PC-9 (cell line): ENCODE results near the gene UBXN4. TPM values are rescaled to one million over a fixed set of nuclear protein-coding genes. Genes with fewer than 3 reads are reported as not detected.

Experiments
- BruUV-seq: library from RNA; stranded (reverse); fragments of 400-500 nt; replicated peaks from 2 replicates; lab custom pipeline; 2021; lab: Mats Ljungman, UMichigan
- CTCF ChIA-PET: fragments of 300-600 bp; sonication (Branson Sonifier 250); formaldehyde crosslinking; loops from one replicate; lab custom pipeline; 2022; ENCODE audit warnings: antibody characterized with exemption; lab: Charles Lee
- POLR2A ChIA-PET: fragments of 300-600 bp; sonication (Branson Sonifier 250); formaldehyde crosslinking; loops from one replicate; lab custom pipeline; 2022; ENCODE audit warnings: antibody characterized with exemption; ENCODE audit not compliant: unreplicated experiment; lab: Charles Lee
- DNase-seq, 2 experiments: peaks; one replicate each; pipeline versions ENCODE4 v3.0.0 to v3.0.0-alpha.2; 2015 to 2022; ENCODE audit warnings: mixed read lengths in 1 of 2
- H2AFZ ChIP-seq: fragments of 200-600 bp; sonication (generic); 2 replicates; pipeline ENCODE4 v1.8.1; 2017; ENCODE audit warnings: antibody characterized with exemption
- H3F3A ChIP-seq: fragments of 200-600 bp; sonication (generic); 2 replicates; pipeline ENCODE4 v1.8.1; 2017; ENCODE audit warnings: antibody characterized with exemption, mild to moderate bottlenecking, low read depth; ENCODE audit not compliant: insufficient read depth
- H3K27ac ChIP-seq: fragments of 200-600 bp; sonication (generic); 2 replicates; pipeline ENCODE4 v1.6.1; 2016; ENCODE audit warnings: mixed run types
- H3K27me3 ChIP-seq: fragments of 200-600 bp; sonication (generic); 2 replicates; pipeline ENCODE4 v1.6.1; 2016; ENCODE audit warnings: low read depth, mixed run types; ENCODE audit not compliant: insufficient read depth
- H3K36me3 ChIP-seq: fragments of 200-600 bp; sonication (generic); 2 replicates; pipeline ENCODE4 v1.6.1; 2016; ENCODE audit warnings: low read depth, mixed run types
- H3K4me1 ChIP-seq: fragments of 200-600 bp; sonication (generic); replicated peaks from 2 replicates; pipeline ENCODE4 v1.6.1; 2016; ENCODE audit warnings: mixed run types; ENCODE audit not compliant: insufficient read depth
- H3K4me2 ChIP-seq: fragments of 200-600 bp; sonication (generic); 2 replicates; pipeline ENCODE4 v1.6.1; 2017; ENCODE audit warnings: mixed run types
- H3K4me3 ChIP-seq: fragments of 200-600 bp; sonication (generic); 2 replicates; pipeline ENCODE4 v1.6.1; 2016; ENCODE audit warnings: mixed run types
- H3K79me2 ChIP-seq: fragments of 200-600 bp; sonication (generic); 2 replicates; pipeline ENCODE4 v1.6.1; 2017; ENCODE audit warnings: low read depth, mixed run types
- H3K9me2 ChIP-seq: fragments of 200-600 bp; sonication (generic); 2 replicates; pipeline ENCODE4 v1.8.1; 2017; ENCODE audit warnings: mild to moderate bottlenecking; ENCODE audit not compliant: insufficient read depth
- H3K9me3 ChIP-seq: fragments of 200-600 bp; sonication (generic); 2 replicates; pipeline ENCODE4 v1.8.1; 2016; ENCODE audit warnings: low read depth; ENCODE audit not compliant: insufficient read depth
- H4K20me1 ChIP-seq: fragments of 200-600 bp; sonication (generic); 2 replicates; pipeline ENCODE4 v1.8.1; 2017; ENCODE audit not compliant: insufficient read depth
- CTCF ChIP-seq: fragments of 200-600 bp; sonication (generic); conservative IDR thresholded peaks from 2 replicates; pipeline ENCODE4 v1.6.1; 2017; ENCODE audit warnings: mixed run types, antibody characterized with exemption, mild to moderate bottlenecking, moderate library complexity
- EZH2 ChIP-seq: fragments of 200-600 bp; sonication (generic); IDR thresholded peaks from 2 replicates; pipeline ENCODE4 v1.8.0; 2017; ENCODE audit warnings: antibody characterized with exemption, low read depth
- intact Hi-C: fragments of 100-400 bp; cut with micrococcal nuclease; formaldehyde crosslinking; loops from one replicate; pipeline ENCODE4 v1.10.0; 2022; ENCODE audit not compliant: unreplicated experiment
- total RNA-seq: library from RNA; stranded (reverse); gene quantifications from 2 replicates; pipeline ENCODE4 v1.2.3, GENCODE V29; 2021

The UBXN4 gene
- total RNA-seq, 1 experiment from 2014 or later, result 95.0 TPM

DNA sequence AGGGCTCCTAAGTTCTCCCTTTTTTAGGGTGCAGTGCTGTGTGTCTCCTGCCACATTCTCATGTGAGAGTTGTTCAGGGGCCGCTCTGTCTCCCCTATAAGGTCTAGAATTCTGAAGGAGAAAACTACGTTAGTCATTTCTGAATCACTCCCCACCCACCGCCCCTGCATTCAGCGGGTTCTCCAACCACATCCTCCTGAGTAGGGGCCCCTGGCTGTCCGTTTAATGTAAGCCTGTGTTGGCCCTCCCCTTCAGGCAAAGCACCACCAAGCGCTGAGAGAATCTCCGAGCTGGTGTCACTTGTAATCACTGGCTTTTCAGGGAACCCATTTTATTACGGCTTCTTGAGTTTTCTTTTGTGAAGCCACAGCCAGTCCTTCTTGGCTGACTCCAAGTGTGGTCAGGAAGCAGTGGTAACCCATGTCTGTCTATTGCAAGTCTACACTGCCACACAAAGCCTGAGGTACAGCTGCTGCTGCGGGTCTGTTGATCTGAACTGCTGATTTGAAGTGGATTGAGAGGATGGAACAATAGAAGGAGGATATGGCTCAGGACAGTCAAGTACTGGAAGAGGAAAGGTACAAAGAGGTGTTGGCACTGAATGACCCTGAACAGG, 78.5 kb downstream of the UBXN4 start:
- Histone ChIP-seq H3K4me1 (no peaks in the 10 kb centered on the region), H2AFZ (no peak overlapping the region), H3K4me2 (no peak overlapping the region), H3K27ac (no peak overlapping the region), H3K4me3 (no peak overlapping the region), H3K79me2 (no peaks in the 10 kb centered on the region), H3K27me3 (peaks cover 51% of the 10 kb centered on the region), H3K9me2 (no peaks in the 10 kb centered on the region), H3F3A (no peaks in the 10 kb centered on the region), H4K20me1 (no peaks in the 10 kb centered on the region), H3K36me3 (no peaks in the 10 kb centered on the region), H3K9me3 (no peaks in the 10 kb centered on the region; the same call in 1 of the 2 replicates)
- BruUV-seq, result no TSS peak
- intact Hi-C loops, result no loop called here
- CTCF ChIA-PET, result no interaction called here
- TF ChIP-seq EZH2 (no peak), CTCF (no peak)
- POLR2A ChIA-PET, result no interaction called here
- DNase-seq, result no peak

- no peaks in the 10 kb centered on the region for H4K20me1 ChIP-seq
- BruUV-seq, result no TSS peak
- H3K36me3 ChIP-seq, result no peaks in the 10 kb centered on the region
- TF ChIP-seq CTCF (no peak), EZH2 (no peak)
- DNase-seq, result no peak
- no peak overlapping the region for H3K4me3 ChIP-seq
- no peak overlapping the region for H3K4me2 ChIP-seq
- intact Hi-C loops, result no loop called here
- no peak overlapping the region for H2AFZ ChIP-seq
- H3K27ac ChIP-seq, result no peak overlapping the region
- no peaks in the 10 kb centered on the region for H3F3A ChIP-seq
- POLR2A ChIA-PET, result no interaction called here
- no peaks in the 10 kb centered on the region for H3K9me2 ChIP-seq
- CTCF ChIA-PET, result no interaction called here
- H3K79me2 ChIP-seq, result no peaks in the 10 kb centered on the region
- peaks cover 52% of the 10 kb centered on the region for H3K27me3 ChIP-seq
- no peaks in the 10 kb centered on the region for H3K4me1 ChIP-seq
- H3K9me3 ChIP-seq, result no peaks in the 10 kb centered on the region; the same call in 1 of the 2 replicates
Measured at GRCh38 chr2:135821190-135821589, 79.5 kb downstream of the UBXN4 start.

DNA sequence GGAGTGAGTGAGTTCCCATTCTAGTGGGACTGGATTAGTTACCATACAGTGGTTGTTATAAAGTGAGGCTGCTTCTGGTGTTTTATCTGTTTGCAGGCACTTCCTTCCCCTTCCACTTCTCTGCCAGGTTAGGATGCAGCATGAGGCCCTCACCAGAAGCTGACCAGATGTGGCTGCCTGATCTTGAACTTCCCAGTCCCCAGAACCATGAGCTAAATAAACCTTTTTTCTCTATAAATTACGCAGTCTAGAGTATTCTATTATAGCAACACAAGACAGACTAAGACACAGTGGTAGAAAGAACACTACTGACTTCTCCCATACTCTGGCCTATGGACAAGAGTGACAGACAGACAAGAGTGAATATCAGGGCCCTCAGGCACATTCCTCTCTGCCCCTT, 81.2 kb downstream of the UBXN4 start:
- no peaks in the 10 kb centered on the region for H3K4me1 ChIP-seq
- H2AFZ ChIP-seq, result no peak overlapping the region
- ChIA-PET CTCF (no interaction called here), POLR2A (no interaction called here)
- no peaks in the 10 kb centered on the region for H4K20me1 ChIP-seq
- no TSS peak for BruUV-seq
- no peaks in the 10 kb centered on the region for H3K79me2 ChIP-seq
- H3K27ac ChIP-seq, result no peak overlapping the region
- H3K36me3 ChIP-seq, result no peaks in the 10 kb centered on the region
- intact Hi-C loops, result no loop called here
- H3K27me3 ChIP-seq, result peaks cover 44% of the 10 kb centered on the region
- no peak overlapping the region for H3K4me2 ChIP-seq
- no peaks in the 10 kb centered on the region for H3K9me2 ChIP-seq
- no peaks in the 10 kb centered on the region; the same call in 1 of the 2 replicates for H3K9me3 ChIP-seq
- DNase-seq, result no peak
- TF ChIP-seq CTCF (no peak), EZH2 (no peak)
- no peak overlapping the region for H3K4me3 ChIP-seq
- H3F3A ChIP-seq, result no peaks in the 10 kb centered on the region
